ENCODE results near the gene SULT1A1. TPM values are rescaled to one million over a fixed set of nuclear protein-coding genes. Genes with fewer than 3 reads are reported as not detected.
"Not testable (repeated sequence)": the region's sequence is repeated elsewhere in the genome, so short reads cannot be mapped to it uniquely, and the experiment has no call there.

SULT1A1 gene
- total and polyA plus RNA-seq, 2 donors, result 8.2 to 15.6 TPM

DNA sequence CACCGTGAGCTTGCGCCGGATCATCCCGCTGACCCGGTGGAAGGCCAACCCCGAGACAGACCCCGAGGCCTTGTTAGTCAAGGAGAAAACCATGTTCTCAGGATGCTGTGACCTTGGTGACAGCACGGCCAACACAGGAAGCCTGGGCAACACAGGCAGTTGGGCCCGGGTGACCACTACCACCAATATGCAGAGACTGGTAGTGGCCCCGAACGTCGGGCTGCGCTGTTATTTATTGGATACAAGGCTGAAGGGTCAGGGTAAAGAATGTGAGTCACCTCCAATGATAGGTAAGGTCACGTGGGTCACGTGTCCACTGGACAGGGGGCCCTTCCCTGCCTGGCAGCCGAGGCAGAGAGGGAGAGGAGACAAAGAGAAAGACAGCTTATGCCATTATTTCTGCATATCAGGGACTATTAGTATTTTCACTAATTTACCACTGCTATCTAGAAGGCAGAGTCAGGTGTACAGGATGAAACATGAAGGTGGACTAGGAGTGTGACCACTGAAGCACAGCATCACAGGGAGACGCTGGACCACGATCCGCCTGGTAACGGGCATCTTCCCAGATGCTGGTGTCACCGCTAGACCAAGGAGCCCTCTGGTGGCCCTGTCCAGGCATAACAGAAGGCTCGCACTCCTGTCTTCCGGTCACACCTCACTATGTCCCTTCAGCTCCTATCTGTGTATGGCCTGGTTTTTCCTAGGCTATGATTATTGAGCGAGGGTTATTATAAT lies 5.8 kb upstream of the SULT1A1 start:
- not testable (repeated sequence) for H3K27ac ChIP-seq (ENCODE audit: low read depth); DNase-seq (ENCODE audit: extremely low spot score); H3K4me3 ChIP-seq (ENCODE audit: low read depth, low read length); H3K36me3 ChIP-seq (ENCODE audit: insufficient read depth); H3K4me1 ChIP-seq (ENCODE audit: insufficient read depth)
- 49% methylated on average over 17 of the region's 24 CpGs for WGBS

DNA sequence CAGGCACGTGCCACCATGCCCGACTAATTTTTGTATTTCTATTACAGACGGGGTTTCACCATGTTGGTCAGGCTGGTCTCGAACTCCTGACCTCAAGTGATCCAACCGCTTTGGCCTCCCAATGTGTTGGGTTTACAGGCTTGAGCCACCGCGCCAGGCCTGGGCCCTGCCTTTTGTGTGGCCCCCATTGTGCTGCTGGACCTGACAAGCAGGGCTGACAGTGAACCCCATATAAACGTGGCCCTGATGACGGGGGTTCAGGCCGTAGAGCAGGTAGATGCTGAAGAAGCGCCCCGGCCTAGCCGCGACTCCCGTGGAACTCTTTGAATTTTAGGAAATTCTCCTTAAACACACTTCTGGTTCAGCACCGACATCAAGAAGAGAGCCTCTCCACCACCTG lies 4.7 kb upstream of the SULT1A1 start:
- H3K27ac ChIP-seq (ENCODE audit: low read depth); H3K4me1 ChIP-seq (ENCODE audit: insufficient read depth); DNase-seq (ENCODE audit: extremely low spot score); H3K4me3 ChIP-seq (ENCODE audit: low read depth, low read length); H3K36me3 ChIP-seq (ENCODE audit: insufficient read depth): not testable (repeated sequence)
- 86% methylated on average over 14 of the region's 16 CpGs for WGBS

DNA sequence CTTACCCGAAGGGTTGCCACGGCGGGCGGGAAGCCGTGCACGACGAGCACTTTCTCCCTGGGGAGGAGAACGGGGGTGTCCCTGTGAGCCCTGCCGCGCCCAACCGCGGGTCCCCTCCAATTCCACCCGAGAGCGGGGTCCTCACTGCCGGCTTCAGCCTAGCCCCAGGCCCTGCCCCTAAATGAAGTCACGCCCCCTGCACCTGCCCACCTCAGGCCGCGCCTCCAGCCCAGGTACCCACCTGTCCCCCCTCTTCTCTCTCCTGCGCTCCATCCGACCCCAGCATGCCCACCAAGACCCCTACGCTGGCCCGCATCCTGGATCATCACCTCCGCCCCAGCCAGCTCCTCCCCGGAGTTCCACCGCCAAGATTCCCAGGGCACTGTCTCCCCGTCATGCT lies 4.1 kb upstream of the SULT1A1 start:
- WGBS, result 23% methylated on average over 7 of the region's 26 CpGs
- H3K4me1 ChIP-seq (ENCODE audit: insufficient read depth); H3K4me3 ChIP-seq (ENCODE audit: low read depth, low read length); H3K36me3 ChIP-seq (ENCODE audit: insufficient read depth); DNase-seq (ENCODE audit: extremely low spot score); H3K27ac ChIP-seq (ENCODE audit: low read depth): not testable (repeated sequence)

DNA sequence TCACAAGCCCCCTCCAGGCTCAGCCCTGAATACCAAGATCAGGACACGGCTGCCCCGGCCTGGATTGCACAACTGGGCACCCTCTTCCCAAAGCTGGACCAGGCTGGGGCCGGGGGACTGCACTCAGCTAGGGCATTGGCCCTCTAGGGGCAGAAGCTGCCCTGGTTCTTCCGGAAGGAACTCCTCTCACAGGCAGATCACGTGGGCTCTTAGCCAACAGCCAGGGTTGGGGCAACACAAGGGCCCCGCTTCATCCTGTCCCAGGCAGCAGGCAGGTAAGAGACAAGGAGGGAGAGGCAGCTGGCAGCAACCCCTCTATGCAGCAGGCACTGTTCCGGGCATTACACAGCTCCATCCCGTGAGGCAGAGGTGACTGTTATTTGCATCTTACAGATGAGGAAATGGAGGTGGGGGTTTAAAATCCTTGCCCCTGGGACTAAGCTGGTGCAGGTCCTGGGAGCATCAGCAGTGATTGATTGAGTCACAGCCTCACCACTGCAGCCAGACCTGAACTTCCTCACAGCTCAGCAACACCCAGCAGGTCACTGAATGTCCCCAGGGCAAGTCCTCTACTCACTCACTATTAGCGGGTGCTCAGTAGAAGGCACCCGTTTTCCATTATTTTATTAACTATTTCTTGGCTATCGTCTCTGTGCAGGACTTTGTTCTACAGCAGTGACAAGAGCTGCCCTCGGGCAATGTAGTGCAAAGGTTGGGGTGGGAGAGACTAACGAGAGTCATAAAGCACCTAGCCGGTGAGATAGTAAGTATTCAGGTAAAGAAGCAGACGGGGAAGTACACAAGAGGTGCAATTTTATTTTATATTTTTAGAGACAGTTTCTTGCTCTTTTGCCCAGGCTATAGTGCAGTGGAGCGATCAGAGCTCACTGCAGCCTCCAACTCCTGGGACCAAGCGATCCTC lies 2.8 kb upstream of the SULT1A1 start:
- not testable (repeated sequence) for H3K4me1 ChIP-seq (ENCODE audit: insufficient read depth); H3K36me3 ChIP-seq (ENCODE audit: insufficient read depth); DNase-seq (ENCODE audit: extremely low spot score); H3K4me3 ChIP-seq (ENCODE audit: low read depth, low read length); H3K27ac ChIP-seq (ENCODE audit: low read depth)
- WGBS, result no CpG with 5 or more reads among the region's 17 CpGs

DNA sequence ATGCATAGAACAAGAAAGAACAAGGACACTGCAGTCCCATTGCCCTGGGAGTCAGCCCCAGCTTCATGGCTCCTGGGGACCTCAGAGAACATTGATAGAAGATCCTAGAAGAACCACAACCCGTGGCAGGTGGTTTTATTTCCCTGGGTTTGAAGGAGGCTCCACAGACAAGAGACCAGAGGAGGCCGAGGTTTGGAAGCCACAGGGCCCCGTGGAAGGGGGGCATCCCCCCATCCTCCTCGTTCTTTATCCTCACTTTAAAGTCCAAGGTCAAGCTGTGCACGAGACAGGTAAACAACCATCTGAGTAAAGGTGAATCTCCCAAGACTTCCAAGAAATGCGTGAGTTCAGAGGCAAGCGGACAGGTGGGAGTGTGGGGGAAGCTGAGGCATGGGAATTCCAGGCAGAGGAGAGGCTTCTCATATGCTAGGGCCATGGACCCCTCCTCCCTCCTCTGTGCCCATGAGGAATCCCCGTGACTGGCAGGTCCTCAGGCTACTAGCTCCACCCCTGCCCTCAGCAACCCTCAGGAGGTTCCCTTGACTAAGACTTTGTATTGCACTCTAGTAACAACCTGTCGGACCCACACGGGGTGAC lies 849 bp upstream of the SULT1A1 start:
- H3K27ac ChIP-seq (ENCODE audit: low read depth), result no peak overlapping the region
- no peak for DNase-seq (ENCODE audit: extremely low spot score)
- no peak overlapping the region for H3K4me3 ChIP-seq (ENCODE audit: low read depth, low read length)
- H3K36me3 ChIP-seq (ENCODE audit: insufficient read depth), result no peaks in the 10 kb centered on the region
- 81% methylated on average over 10 of the region's 10 CpGs for WGBS
- no peaks in the 10 kb centered on the region for H3K4me1 ChIP-seq (ENCODE audit: insufficient read depth)

DNA sequence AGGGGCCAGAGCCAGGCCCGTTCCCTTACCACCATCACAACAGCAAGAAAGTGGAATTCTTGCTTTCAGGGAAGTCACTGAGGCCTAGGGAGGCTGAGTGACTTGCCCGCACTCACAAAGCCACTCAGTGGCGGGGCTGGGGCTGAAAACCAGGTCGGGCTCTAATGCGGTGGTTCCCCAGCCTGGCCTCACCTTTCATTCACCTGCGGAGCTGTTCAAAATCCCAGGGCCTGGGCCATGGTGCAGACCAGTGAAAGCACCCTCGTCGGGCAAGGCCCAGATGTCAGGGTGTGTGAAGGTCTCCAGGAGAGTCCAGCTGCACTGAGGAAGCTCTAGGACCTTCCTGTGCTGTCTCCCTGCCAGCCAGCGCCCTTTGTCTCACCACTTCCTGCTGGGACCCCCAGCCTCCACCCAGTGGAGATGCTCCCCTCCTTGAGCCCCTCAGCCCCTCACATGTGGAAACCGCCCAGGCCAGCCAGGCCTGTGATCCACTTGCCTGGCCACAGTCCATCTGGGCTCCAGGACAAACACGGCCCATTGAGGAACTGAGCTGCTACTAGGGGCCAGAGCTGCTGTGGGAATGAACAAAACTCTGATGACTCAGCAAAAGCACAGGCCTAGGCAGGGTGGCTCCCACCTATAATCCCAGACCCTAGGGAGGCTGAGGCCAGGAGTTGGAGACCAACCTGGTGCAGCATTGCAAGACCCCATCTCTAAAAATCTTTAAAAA lies 812 bp downstream of the SULT1A1 start:
- H3K36me3 ChIP-seq (ENCODE audit: insufficient read depth); H3K4me1 ChIP-seq (ENCODE audit: insufficient read depth); H3K27ac ChIP-seq (ENCODE audit: low read depth); DNase-seq (ENCODE audit: extremely low spot score); H3K4me3 ChIP-seq (ENCODE audit: low read depth, low read length): not testable (repeated sequence)
- WGBS, result 80% methylated on average over 11 of the region's 11 CpGs

DNA sequence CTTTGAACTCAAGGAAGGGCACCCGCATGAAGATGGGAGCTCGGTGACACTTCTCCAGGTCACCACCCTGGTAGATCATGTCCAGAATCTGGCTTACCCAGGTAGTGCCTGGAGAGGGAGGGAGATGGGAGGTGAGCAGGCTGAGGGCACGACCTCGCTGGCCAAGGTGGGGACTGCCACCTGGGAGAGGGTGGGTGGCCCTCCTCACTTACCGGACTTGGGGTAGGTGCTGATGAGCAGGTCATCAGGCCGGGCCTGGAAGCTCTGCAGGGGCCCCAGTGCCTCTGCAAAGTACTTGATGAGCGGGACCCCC lies 1.4 kb downstream of the SULT1A1 start:
- not testable (repeated sequence) for H3K36me3 ChIP-seq (ENCODE audit: insufficient read depth); H3K27ac ChIP-seq (ENCODE audit: low read depth); H3K4me3 ChIP-seq (ENCODE audit: low read depth, low read length); DNase-seq (ENCODE audit: extremely low spot score); H3K4me1 ChIP-seq (ENCODE audit: insufficient read depth)
- WGBS, result 93% methylated on average over 6 of the region's 7 CpGs

DNA sequence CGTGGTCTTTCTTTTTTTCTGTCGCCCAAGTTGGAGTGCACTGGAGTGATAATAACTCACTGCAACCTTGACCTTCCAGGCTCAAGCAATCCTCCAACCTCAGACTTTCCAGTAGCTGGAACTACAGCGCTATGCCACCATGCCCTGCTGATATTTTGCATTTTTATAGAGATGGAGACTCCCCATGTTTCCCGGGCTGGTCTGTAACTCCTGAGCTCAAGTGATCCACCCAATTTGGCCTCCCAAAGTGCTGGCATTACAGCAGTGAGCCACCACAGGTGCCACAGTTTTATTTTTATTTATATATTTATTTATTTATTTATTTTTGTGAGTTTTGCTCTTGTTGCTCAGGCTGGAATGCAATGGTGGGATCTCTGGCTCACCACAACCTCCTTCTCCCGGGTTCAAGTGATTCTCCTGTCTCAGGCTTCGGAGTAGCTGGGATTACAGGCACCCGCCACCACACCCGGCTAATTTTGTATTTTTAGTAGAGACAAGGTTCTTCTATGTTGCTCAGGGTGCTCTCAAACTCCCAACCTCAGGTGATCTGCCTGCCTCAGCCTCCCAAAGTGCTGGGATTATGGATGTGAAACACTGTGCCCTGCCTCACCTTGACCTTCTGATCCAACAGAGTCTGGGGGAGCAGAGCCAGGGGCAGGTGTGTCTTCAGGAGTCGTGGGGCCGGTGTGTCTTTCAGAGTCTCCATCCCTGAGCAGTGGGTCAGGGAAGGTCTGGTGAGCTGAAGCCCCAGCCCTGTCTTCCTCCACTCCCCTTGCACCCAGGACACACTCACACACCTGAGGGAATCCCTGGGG lies 2.0 kb downstream of the SULT1A1 start:
- not testable (repeated sequence) for DNase-seq (ENCODE audit: extremely low spot score); H3K4me3 ChIP-seq (ENCODE audit: low read depth, low read length); H3K4me1 ChIP-seq (ENCODE audit: insufficient read depth); H3K27ac ChIP-seq (ENCODE audit: low read depth); H3K36me3 ChIP-seq (ENCODE audit: insufficient read depth)
- 93% methylated on average over 10 of the region's 10 CpGs for WGBS

DNA sequence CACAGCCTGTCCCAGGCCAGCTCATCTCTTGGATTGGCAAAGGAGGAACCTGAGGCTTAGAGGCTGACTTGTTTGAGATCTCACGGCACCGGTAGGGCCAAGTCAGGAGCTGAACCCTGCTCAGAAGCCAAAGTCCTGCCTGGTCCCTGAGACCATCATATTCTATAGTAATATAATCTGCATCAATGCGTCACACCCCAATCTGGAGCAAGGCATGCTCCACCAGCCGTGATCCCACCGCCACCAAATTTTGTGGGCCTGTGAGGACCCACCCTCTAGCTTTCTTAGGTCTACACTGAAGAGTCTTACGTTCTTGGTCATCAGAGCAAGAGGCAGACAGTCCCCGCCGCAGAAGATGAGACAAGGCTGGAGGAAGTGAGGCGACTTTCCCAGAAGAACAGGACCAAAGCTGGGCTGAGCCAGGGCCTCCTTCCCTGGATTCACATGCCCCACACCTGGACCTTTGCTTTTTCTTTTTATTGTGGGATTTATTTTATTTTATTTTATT lies 2.7 kb downstream of the SULT1A1 start:
- no peaks in the 10 kb centered on the region for H3K36me3 ChIP-seq (ENCODE audit: insufficient read depth)
- H3K27ac ChIP-seq (ENCODE audit: low read depth), result no peak overlapping the region
- no peak for DNase-seq (ENCODE audit: extremely low spot score)
- WGBS, result 94% methylated on average over 9 of the region's 9 CpGs
- H3K4me3 ChIP-seq (ENCODE audit: low read depth, low read length), result no peak overlapping the region
- no peaks in the 10 kb centered on the region for H3K4me1 ChIP-seq (ENCODE audit: insufficient read depth)

DNA sequence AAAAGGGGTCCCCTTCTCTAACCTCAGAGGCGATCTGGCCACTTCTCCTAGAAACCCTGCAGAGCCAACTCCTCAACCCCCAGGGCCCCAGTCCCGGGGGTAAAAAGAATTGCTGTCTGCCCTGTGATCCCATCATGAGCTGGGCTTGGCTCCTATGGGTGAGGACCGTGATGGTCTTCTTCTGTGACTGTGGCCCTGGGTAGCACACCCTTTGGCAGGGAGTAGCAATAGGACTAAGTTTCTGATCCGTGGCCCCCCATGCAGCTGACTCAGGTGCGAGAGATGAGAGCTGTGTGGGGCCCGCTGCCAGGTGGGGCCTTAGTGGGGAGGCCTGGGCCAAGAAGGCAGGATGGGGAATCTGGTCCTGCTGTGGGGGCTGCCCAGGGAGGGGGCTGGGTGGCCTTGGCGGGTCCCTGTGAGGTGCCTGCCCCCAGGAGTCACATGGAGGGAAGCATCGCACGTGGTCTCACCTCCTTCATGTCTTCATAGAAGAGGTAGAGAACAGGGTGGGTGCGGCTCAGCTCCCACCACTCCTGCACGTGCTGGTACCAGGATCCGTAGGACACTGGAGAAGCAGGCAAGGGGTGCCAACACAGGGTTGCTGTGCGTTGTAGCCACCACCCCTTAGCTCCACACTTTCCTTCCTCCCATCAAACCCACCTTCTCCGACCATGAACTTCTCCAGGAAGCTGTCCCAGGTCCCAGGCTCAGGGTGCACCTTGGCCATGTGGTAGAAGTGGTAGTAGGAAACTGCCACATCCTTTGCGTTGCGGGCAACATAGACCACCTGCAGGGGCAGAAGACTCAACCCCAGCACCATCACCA lies 3.3 kb downstream of the SULT1A1 start:
- Histone ChIP-seq H3K27ac (ENCODE audit: low read depth) (no peak overlapping the region), H3K4me1 (ENCODE audit: insufficient read depth) (no peaks in the 10 kb centered on the region), H3K36me3 (ENCODE audit: insufficient read depth) (no peaks in the 10 kb centered on the region), H3K4me3 (ENCODE audit: low read depth, low read length) (no peak overlapping the region)
- 94% methylated on average over 16 of the region's 16 CpGs for WGBS
- DNase-seq (ENCODE audit: extremely low spot score), result no peak

DNA sequence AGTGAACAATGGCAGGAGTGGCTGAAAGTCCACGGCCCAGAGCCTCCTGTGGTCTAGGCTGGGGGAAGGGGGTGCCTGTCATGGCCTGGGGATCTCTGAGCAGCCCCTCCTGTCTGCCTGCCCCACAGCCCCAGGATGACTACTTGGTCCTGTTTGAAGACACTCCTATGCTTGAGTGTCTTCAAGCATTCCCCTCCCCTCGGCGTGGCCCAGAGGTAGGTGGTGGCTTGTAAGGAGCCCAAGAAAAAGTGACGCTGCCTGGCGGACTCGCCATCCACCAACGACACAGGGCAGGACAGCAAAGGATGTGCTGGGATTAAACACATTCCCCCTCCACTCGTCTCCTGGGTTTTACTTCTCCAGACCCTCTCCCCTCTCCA lies 5.7 kb downstream of the SULT1A1 start:
- DNase-seq (ENCODE audit: extremely low spot score), result no peak
- no peaks in the 10 kb centered on the region for H3K36me3 ChIP-seq (ENCODE audit: insufficient read depth)
- H3K4me1 ChIP-seq (ENCODE audit: insufficient read depth), result no peaks in the 10 kb centered on the region
- H3K27ac ChIP-seq (ENCODE audit: low read depth), result no peak overlapping the region
- H3K4me3 ChIP-seq (ENCODE audit: low read depth, low read length), result no peak overlapping the region
- 72% methylated on average over 8 of the region's 8 CpGs for WGBS

All from urinary bladder (tissue), 4 donors.